ENCODE results near the gene GPR171. TPM values are rescaled to one million over a fixed set of nuclear protein-coding genes. Genes with fewer than 3 reads are reported as not detected.
"Not testable (repeated sequence)": the region's sequence is repeated elsewhere in the genome, so short reads cannot be mapped to it uniquely, and the experiment has no call there.

GPR171 gene
- total and polyA plus RNA-seq, 2 donors (not counting 1 experiment from before 2014, with no cell fraction given) = not detected

DNA sequence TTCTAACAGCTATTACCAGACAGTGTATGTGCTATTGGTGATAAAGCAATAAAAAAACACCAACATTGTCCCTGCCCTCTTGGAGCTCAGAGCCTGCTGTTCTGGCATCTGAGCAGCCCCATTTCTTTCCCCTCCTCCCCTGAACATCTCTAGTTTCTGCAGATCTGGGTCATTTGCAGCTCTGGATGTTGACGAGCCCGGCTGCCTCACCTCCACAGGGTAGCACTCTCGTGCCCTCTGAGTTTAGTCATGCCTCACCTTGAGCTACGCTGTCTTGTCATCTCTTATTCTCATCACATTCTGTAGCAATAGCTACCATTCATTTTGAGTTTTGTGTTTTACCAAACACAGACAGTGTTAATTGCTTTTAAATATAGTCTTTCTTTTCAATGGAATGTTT is 30.0 kb upstream of the GPR171 start:
- H3K27me3 ChIP-seq (ENCODE audit: control insufficient read depth, insufficient read depth, low read length) = no peaks in the 10 kb centered on the region
- H2AFZ ChIP-seq (ENCODE audit: low read length) = no peak overlapping the region
- no peak overlapping the region for H3K4me3 ChIP-seq (replicated peaks in 1 of 4; ENCODE audit: control extremely low read depth in 1 of 4, insufficient read depth in 1 of 4, low read depth in 3 of 4, low read length in 4 of 4)
- no peak overlapping the region for H3K4me2 ChIP-seq (ENCODE audit: extremely low read depth, insufficient read depth, low read length)
- no peak for TF ChIP-seq EZH2 (IDR thresholded peaks at IDR 0.05; ENCODE audit: low read length, missing control alignments)
- TF ChIP-seq, protein P1, sequence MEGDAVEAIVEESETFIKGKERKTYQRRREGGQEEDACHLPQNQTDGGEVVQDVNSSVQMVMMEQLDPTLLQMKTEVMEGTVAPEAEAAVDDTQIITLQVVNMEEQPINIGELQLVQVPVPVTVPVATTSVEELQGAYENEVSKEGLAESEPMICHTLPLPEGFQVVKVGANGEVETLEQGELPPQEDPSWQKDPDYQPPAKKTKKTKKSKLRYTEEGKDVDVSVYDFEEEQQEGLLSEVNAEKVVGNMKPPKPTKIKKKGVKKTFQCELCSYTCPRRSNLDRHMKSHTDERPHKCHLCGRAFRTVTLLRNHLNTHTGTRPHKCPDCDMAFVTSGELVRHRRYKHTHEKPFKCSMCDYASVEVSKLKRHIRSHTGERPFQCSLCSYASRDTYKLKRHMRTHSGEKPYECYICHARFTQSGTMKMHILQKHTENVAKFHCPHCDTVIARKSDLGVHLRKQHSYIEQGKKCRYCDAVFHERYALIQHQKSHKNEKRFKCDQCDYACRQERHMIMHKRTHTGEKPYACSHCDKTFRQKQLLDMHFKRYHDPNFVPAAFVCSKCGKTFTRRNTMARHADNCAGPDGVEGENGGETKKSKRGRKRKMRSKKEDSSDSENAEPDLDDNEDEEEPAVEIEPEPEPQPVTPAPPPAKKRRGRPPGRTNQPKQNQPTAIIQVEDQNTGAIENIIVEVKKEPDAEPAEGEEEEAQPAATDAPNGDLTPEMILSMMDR (conservative IDR thresholded peaks at IDR 0.05 in 1 of 2, IDR thresholded peaks at IDR 0.05 in 1 of 2; ENCODE audit: low read depth in 1 of 2, low read length in 2 of 2) = no peak
- no peaks in the 10 kb centered on the region for H4K20me1 ChIP-seq (ENCODE audit: control insufficient read depth, extremely low read depth, insufficient read depth, low read length)
- H3K79me2 ChIP-seq (ENCODE audit: control insufficient read depth, insufficient read depth, low read length) = no peaks in the 10 kb centered on the region
- H3K9me3 ChIP-seq (ENCODE audit: control insufficient read depth, insufficient read depth, low read depth, low read length) = no peaks in the 10 kb centered on the region
- peaks cover 8% of the 10 kb centered on the region for H3K4me1 ChIP-seq (ENCODE audit: control insufficient read depth, extremely low read depth, insufficient read depth, low read length)
- H3K27ac ChIP-seq (ENCODE audit: insufficient read depth, low read length) = no peak overlapping the region
- no peak overlapping the region for H3K9ac ChIP-seq (ENCODE audit: insufficient read depth, low read length)
- no peak for DNase-seq (ENCODE audit: low read depth in 2 of 2)
- no peaks in the 10 kb centered on the region for H3K36me3 ChIP-seq (ENCODE audit: control insufficient read depth, insufficient read depth, low read length)

DNA sequence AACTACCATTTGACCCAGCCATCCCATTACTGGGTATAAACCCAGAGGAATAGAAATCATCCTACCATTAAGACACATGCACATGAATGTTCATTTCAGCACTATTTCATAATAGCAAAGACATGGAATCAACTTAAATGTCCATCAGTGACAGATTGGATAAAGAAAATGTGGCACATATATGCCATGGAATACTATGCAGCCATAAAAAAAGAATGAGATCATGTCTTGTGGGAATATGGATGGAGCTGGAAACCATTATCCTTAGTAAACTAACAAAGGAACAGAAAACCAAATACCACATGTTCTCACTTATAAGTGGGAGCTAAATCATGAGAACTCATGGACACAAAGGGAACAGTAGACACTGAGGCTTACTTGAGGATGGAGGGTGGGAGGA is 29.4 kb upstream of the GPR171 start:
- H3K27ac ChIP-seq (ENCODE audit: insufficient read depth, low read length); H3K4me3 ChIP-seq (replicated peaks in 1 of 4; ENCODE audit: control extremely low read depth in 1 of 4, insufficient read depth in 1 of 4, low read depth in 3 of 4, low read length in 4 of 4); H2AFZ ChIP-seq (ENCODE audit: low read length); H3K4me2 ChIP-seq (ENCODE audit: extremely low read depth, insufficient read depth, low read length); H3K79me2 ChIP-seq (ENCODE audit: control insufficient read depth, insufficient read depth, low read length); H3K9ac ChIP-seq (ENCODE audit: insufficient read depth, low read length); DNase-seq (ENCODE audit: low read depth in 2 of 2); H3K9me3 ChIP-seq (ENCODE audit: control insufficient read depth, insufficient read depth, low read depth, low read length); H4K20me1 ChIP-seq (ENCODE audit: control insufficient read depth, extremely low read depth, insufficient read depth, low read length); H3K27me3 ChIP-seq (ENCODE audit: control insufficient read depth, insufficient read depth, low read length); H3K36me3 ChIP-seq (ENCODE audit: control insufficient read depth, insufficient read depth, low read length): not testable (repeated sequence)
- H3K4me1 ChIP-seq (ENCODE audit: control insufficient read depth, extremely low read depth, insufficient read depth, low read length) = peaks cover 13% of the 10 kb centered on the region

- no peaks in the 10 kb centered on the region for H4K20me1 ChIP-seq (ENCODE audit: control insufficient read depth, extremely low read depth, insufficient read depth, low read length)
- no peaks in the 10 kb centered on the region for H3K9me3 ChIP-seq (ENCODE audit: control insufficient read depth, insufficient read depth, low read depth, low read length)
- DNase-seq (ENCODE audit: low read depth in 2 of 2) = no peak
- H3K27ac ChIP-seq (ENCODE audit: insufficient read depth, low read length) = no peak overlapping the region
- H3K9ac ChIP-seq (ENCODE audit: insufficient read depth, low read length) = no peak overlapping the region
- no peaks in the 10 kb centered on the region for H3K36me3 ChIP-seq (ENCODE audit: control insufficient read depth, insufficient read depth, low read length)
- no peaks in the 10 kb centered on the region for H3K27me3 ChIP-seq (ENCODE audit: control insufficient read depth, insufficient read depth, low read length)
- no peak overlapping the region for H3K4me2 ChIP-seq (ENCODE audit: extremely low read depth, insufficient read depth, low read length)
- no peaks in the 10 kb centered on the region for H3K79me2 ChIP-seq (ENCODE audit: control insufficient read depth, insufficient read depth, low read length)
- H3K4me3 ChIP-seq (replicated peaks in 1 of 4; ENCODE audit: control extremely low read depth in 1 of 4, insufficient read depth in 1 of 4, low read depth in 3 of 4, low read length in 4 of 4) = no peak overlapping the region
- TF ChIP-seq, protein P1 (conservative IDR thresholded peaks at IDR 0.05 in 1 of 2, IDR thresholded peaks at IDR 0.05 in 1 of 2; ENCODE audit: low read depth in 1 of 2, low read length in 2 of 2) = no peak
- no peak for TF ChIP-seq EZH2 (IDR thresholded peaks at IDR 0.05; ENCODE audit: low read length, missing control alignments)
- H3K4me1 ChIP-seq (ENCODE audit: control insufficient read depth, extremely low read depth, insufficient read depth, low read length) = peaks cover 27% of the 10 kb centered on the region
- H2AFZ ChIP-seq (ENCODE audit: low read length) = no peak overlapping the region
Observed at GRCh38 chr3:151230646-151231045, 27.6 kb upstream of the GPR171 start.

Data from fibroblast of lung (primary cell).